ENCODE measurements around the gene GRID2. TPM values are rescaled to one million over a fixed set of nuclear protein-coding genes. Genes with fewer than 3 reads are reported as not detected.

Gene GRID2
- polyA plus RNA-seq, 1 of the 3 experiments (the other 2 are of a cell fraction) = not detected

DNA sequence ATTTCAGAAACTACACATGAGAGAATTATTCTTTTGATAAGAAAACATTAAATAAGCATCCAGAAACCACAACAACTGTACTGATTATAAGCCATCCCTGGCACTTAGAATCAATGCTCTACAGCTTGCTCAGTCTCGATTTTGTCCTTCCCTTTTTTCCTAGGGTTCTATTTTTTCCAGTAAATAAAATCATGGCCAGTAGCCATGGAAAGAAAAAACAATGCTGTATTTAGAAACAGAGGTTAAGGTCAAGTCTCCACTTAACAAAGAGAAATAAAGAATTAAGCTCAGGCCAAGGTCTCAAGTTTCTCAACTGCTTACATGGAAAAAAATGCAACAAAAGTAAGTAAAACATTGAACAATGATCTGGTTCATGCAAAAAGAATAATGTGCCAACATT lies 38.7 kb upstream of the GRID2 start:
- H3K4me2 ChIP-seq = no peak overlapping the region
- DNase-seq = no peak
- H3K4me1 ChIP-seq (ENCODE audit: control insufficient read depth in 1 of 2, insufficient read depth in 2 of 2, low read depth in 1 of 2, low read length in 1 of 2) = no peaks in the 10 kb centered on the region
- WGBS (ENCODE audit: low lambda C conversion rate) = 53% methylated on average over 1 of the region's 1 CpG
- no peak overlapping the region for H3K4me3 ChIP-seq (ENCODE audit: low read depth in 2 of 2, low read length in 1 of 2)
- H3K9me3 ChIP-seq = no peaks in the 10 kb centered on the region
- ChIA-PET CTCF (no interaction called here), POLR2A (no interaction called here)
- no peak overlapping the region for H3K27ac ChIP-seq (ENCODE audit: low read depth in 2 of 2, low read length in 1 of 2)
- no peaks in the 10 kb centered on the region for H4K20me1 ChIP-seq (ENCODE audit: insufficient read depth)
- H3F3A ChIP-seq (replicated peaks; ENCODE audit: insufficient read depth) = no peaks in the 10 kb centered on the region
- no peaks in the 10 kb centered on the region for H3K9me2 ChIP-seq
- no peaks in the 10 kb centered on the region for H3K36me3 ChIP-seq (replicated peaks in 1 of 2; ENCODE audit: control insufficient read depth in 1 of 2, insufficient read depth in 2 of 2, low read length in 1 of 2)
- H3K79me2 ChIP-seq (ENCODE audit: insufficient read depth) = no peaks in the 10 kb centered on the region
- TF ChIP-seq GATA2 (CRISPR knock-in tag; IDR thresholded peaks at IDR 0.05) (no peak), YY1 (IDR thresholded peaks at IDR 0.05; ENCODE audit: low read depth) (no peak), POLR2AphosphoS5 (IDR thresholded peaks at IDR 0.05; ENCODE audit: low read depth, low read length) (no peak), REST (IDR thresholded peaks at IDR 0.05; ENCODE audit: low read depth, low read length) (no peak), TCF12 (IDR thresholded peaks at IDR 0.05) (no peak), IRF3 (IDR thresholded peaks at IDR 0.05; ENCODE audit: low read depth, low read length) (no peak), NFIC (IDR thresholded peaks at IDR 0.05; ENCODE audit: borderline replicate concordance) (no peak), ELF1 (IDR thresholded peaks at IDR 0.05) (no peak), EP300 (IDR thresholded peaks at IDR 0.05; ENCODE audit: borderline replicate concordance in 1 of 2, low read depth in 1 of 2, low read length in 1 of 2) (no peak)
- TF ChIP-seq, protein P1, sequence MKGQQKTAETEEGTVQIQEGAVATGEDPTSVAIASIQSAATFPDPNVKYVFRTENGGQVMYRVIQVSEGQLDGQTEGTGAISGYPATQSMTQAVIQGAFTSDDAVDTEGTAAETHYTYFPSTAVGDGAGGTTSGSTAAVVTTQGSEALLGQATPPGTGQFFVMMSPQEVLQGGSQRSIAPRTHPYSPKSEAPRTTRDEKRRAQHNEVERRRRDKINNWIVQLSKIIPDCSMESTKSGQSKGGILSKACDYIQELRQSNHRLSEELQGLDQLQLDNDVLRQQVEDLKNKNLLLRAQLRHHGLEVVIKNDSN (IDR thresholded peaks at IDR 0.05; ENCODE audit: borderline replicate concordance, low read depth) = no peak
- TF ChIP-seq, protein P2, sequence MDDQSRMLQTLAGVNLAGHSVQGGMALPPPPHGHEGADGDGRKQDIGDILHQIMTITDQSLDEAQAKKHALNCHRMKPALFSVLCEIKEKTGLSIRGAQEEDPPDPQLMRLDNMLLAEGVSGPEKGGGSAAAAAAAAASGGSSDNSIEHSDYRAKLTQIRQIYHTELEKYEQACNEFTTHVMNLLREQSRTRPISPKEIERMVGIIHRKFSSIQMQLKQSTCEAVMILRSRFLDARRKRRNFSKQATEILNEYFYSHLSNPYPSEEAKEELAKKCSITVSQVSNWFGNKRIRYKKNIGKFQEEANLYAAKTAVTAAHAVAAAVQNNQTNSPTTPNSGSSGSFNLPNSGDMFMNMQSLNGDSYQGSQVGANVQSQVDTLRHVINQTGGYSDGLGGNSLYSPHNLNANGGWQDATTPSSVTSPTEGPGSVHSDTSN (IDR thresholded peaks at IDR 0.05) = no peak
- H3K9ac ChIP-seq = no peak overlapping the region
- no peak overlapping the region for H2AFZ ChIP-seq (ENCODE audit: low read depth)
- H3K27me3 ChIP-seq (ENCODE audit: insufficient read depth) = no peaks in the 10 kb centered on the region

- ChIA-PET POLR2A (no interaction called here), CTCF (interaction anchor here (0.7 kb wide), 1 partner anchor 686 kb away, joined by 3 read pairs; no protein-coding TSS in a partner anchor)
- Histone ChIP-seq H3K4me2 (no peak overlapping the region), H3K79me2 (ENCODE audit: insufficient read depth) (no peaks in the 10 kb centered on the region), H3K36me3 (replicated peaks in 1 of 2; ENCODE audit: control insufficient read depth in 1 of 2, insufficient read depth in 2 of 2, low read length in 1 of 2) (no peaks in the 10 kb centered on the region), H3K9me3 (no peaks in the 10 kb centered on the region), H3K27me3 (ENCODE audit: insufficient read depth) (no peaks in the 10 kb centered on the region), H3F3A (replicated peaks; ENCODE audit: insufficient read depth) (no peaks in the 10 kb centered on the region), H3K27ac (ENCODE audit: low read depth in 2 of 2, low read length in 1 of 2) (no peak overlapping the region), H3K4me1 (ENCODE audit: control insufficient read depth in 1 of 2, insufficient read depth in 2 of 2, low read depth in 1 of 2, low read length in 1 of 2) (no peaks in the 10 kb centered on the region), H2AFZ (ENCODE audit: low read depth) (no peak overlapping the region), H3K9me2 (no peaks in the 10 kb centered on the region), H3K9ac (no peak overlapping the region), H3K4me3 (ENCODE audit: low read depth in 2 of 2, low read length in 1 of 2) (no peak overlapping the region), H4K20me1 (ENCODE audit: insufficient read depth) (no peaks in the 10 kb centered on the region)
- no peak for DNase-seq
- TF ChIP-seq RXRA (IDR thresholded peaks at IDR 0.05; ENCODE audit: borderline replicate concordance, low read depth) (no peak), FOXJ3 (CRISPR knock-in tag; IDR thresholded peaks at IDR 0.05) (no peak), ELF1 (IDR thresholded peaks at IDR 0.05) (no peak), TAF1 (IDR thresholded peaks at IDR 0.05; ENCODE audit: borderline replicate concordance, low read depth, low read length) (no peak), EP300 (IDR thresholded peaks at IDR 0.05; ENCODE audit: borderline replicate concordance in 1 of 2, low read depth in 1 of 2, low read length in 1 of 2) (no peak), NFIC (IDR thresholded peaks at IDR 0.05; ENCODE audit: borderline replicate concordance) (no peak), REST (IDR thresholded peaks at IDR 0.05; ENCODE audit: low read depth, low read length) (no peak), MEF2A (IDR thresholded peaks at IDR 0.05; ENCODE audit: borderline replicate concordance, low read depth) (no peak), FOXM1 (IDR thresholded peaks at IDR 0.05; ENCODE audit: low read depth) (no peak), FOSL2 (IDR thresholded peaks at IDR 0.05; ENCODE audit: borderline replicate concordance, low read depth) (no peak), GATA2 (CRISPR knock-in tag; IDR thresholded peaks at IDR 0.05) (no peak)
- TF ChIP-seq, protein P3, sequence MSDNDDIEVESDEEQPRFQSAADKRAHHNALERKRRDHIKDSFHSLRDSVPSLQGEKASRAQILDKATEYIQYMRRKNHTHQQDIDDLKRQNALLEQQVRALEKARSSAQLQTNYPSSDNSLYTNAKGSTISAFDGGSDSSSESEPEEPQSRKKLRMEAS (IDR thresholded peaks at IDR 0.05; ENCODE audit: low read depth) = no peak
These were observed 38.0 kb upstream of the GRID2 start for GRCh38 chr4:92265798-92266197.

All from SK-N-SH (cell line).